GM12801 (cell line): Measurements from ENCODE around the gene SLC25A38.

ENCODE experiments used
- TF ChIP-seq, protein P1 (sequence below): IDR thresholded peaks from one replicate; pipeline ENCODE4 v1.5.1; 2011; ENCODE audit warnings: control low read depth; ENCODE audit not compliant: insufficient read length; ENCODE audit errors: extremely low read depth

Gene SLC25A38

DNA sequence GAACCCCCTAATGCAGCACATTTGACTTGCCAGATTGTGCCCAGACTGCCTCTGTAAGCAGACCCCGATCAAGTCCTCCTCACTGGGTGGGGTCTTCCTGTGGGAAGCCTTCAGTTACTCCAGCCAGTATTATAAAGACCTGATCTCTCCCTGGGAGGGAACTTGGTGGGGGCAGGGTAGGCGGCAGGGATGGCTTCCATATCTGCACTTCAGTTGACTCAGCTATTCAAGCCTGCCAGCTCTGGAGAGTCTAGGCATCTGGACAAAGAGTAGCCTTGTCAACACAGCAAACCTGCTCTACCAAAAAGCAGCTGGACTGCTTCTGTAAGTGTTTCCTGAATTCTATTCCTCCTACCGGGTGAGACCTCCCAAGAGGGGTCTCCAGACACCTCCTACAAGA lies 21.0 kb upstream of the SLC25A38 start:
- TF ChIP-seq, protein P1, sequence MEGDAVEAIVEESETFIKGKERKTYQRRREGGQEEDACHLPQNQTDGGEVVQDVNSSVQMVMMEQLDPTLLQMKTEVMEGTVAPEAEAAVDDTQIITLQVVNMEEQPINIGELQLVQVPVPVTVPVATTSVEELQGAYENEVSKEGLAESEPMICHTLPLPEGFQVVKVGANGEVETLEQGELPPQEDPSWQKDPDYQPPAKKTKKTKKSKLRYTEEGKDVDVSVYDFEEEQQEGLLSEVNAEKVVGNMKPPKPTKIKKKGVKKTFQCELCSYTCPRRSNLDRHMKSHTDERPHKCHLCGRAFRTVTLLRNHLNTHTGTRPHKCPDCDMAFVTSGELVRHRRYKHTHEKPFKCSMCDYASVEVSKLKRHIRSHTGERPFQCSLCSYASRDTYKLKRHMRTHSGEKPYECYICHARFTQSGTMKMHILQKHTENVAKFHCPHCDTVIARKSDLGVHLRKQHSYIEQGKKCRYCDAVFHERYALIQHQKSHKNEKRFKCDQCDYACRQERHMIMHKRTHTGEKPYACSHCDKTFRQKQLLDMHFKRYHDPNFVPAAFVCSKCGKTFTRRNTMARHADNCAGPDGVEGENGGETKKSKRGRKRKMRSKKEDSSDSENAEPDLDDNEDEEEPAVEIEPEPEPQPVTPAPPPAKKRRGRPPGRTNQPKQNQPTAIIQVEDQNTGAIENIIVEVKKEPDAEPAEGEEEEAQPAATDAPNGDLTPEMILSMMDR, result no peak

DNA sequence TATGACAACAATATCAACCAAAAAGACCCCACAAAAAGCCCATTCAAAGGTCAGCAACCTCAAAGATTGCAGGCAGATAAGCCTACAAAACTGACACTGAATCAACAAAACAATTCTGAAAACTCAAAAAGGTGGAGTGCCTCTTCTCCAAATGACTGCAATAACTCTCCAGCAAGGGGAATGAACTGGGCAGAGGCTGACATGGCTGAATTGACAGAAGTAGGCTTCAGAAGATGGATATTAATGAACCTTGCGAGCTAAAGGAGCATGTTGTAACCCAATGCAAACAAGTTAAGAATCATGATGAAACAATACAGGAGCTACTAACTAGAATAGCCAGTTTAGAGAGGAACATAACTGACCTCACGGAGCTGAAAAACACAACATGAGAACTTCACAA lies 20.4 kb upstream of the SLC25A38 start:
- TF ChIP-seq, protein P1, result no peak

DNA sequence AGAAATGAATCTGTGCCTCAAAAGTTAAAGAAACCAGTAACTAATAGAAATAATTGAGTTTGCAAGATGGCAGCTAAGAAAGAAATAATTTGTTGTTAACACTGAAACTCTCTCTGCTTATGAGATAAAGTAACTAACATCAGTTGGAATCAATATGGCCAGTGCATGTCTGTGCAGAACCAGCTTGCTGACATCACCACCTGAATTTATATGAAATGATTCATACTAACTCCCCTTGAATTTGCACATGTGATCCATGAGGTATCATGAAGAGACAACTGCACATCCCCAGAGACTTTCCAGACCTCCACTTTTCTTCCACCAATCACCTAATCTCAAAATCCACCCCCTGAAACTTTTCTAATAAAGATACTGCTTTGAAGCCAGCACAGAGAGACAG lies 10.3 kb upstream of the SLC25A38 start:
- TF ChIP-seq, protein P1, result no peak

DNA sequence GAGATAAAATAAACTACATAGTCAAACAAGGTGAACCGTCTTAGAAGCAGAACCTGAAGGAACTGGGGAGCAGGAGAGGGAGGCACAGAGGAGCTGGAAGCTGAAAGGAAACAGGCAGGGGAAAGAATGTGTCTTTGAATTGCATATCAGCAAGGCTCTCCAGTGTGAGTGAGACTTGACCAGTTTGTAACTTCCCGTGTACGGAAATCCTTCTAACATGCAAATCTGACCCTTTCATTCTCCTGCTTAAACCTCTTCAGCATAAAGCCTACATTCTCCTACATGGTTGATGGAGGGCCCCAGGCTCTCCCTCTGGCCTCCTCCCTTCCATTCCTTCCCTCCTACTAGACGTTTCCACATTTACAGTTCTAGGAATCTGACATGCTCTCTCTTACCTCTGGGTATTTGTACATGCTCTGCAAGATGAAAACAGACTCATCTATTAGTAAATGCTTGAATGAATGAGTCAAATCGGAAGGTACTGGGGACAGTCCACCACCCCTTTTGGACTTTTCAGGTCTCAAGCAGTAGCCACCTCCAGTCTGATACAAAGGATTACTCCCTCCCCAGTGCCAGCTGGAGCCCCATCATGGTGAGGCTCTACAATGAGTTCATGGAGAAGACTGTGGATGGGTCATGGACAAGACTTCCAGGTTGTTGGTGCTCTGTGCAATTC lies 6.1 kb upstream of the SLC25A38 start:
- TF ChIP-seq, protein P1, result no peak

GRCh38 chr3:39378088-39378487 lies 5.1 kb upstream of the SLC25A38 start:
- TF ChIP-seq, protein P1, result no peak

DNA sequence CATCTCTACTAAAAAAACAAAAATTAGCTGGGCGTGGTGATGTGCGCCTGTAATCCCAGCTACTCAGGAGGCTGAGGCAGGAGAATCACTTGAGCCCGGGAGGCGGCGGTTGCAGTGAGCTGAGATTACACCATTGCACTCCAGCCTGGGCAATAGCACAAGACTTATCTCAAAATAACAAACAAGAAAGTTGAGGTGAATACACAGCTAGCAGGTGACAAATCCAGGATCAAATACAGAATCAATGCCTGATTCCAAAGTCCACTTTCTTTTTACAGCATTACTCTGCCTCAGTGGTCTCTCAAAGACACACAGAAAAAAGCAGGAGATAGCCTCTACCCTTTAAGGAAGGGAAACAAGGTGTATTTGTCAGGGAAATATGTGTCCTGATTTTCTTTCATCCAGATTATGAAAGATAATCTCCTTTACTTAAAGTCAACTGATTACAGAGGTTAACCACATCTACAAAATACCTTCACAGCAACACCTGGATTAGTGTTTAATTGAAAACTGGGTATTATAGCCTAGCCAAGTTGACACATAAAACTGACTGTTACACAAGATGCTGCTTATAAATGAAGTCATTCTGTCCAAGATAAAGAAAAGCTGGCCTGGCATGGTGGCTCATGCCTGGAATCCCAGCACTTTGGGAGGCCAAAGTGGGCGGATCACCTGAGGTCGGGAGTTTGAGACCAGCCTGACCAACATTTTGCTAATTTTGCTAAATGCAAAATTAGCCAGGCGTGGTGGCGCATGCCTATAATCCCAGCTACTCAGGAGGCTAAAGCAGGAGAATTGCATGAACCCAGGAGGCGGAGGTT lies 4.0 kb upstream of the SLC25A38 start:
- TF ChIP-seq, protein P1, result no peak

GRCh38 chr3:39379778-39380155 lies 3.4 kb upstream of the SLC25A38 start:
- TF ChIP-seq, protein P1, result no peak
